HG03521 (cell line): ENCODE measurements around the gene ZNHIT3.
"Not testable (repeated sequence)": the region's sequence is repeated elsewhere in the genome, so short reads cannot be mapped to it uniquely, and the experiment has no call there.

Experiments used
- ATAC-seq: cut with Tn5 transposase; IDR thresholded peaks from one replicate; pipeline ENCODE4 v1.9.1; 2021; ENCODE audit warnings: mild to moderate bottlenecking, moderate library complexity; ENCODE audit not compliant: unreplicated experiment

Gene ZNHIT3

DNA sequence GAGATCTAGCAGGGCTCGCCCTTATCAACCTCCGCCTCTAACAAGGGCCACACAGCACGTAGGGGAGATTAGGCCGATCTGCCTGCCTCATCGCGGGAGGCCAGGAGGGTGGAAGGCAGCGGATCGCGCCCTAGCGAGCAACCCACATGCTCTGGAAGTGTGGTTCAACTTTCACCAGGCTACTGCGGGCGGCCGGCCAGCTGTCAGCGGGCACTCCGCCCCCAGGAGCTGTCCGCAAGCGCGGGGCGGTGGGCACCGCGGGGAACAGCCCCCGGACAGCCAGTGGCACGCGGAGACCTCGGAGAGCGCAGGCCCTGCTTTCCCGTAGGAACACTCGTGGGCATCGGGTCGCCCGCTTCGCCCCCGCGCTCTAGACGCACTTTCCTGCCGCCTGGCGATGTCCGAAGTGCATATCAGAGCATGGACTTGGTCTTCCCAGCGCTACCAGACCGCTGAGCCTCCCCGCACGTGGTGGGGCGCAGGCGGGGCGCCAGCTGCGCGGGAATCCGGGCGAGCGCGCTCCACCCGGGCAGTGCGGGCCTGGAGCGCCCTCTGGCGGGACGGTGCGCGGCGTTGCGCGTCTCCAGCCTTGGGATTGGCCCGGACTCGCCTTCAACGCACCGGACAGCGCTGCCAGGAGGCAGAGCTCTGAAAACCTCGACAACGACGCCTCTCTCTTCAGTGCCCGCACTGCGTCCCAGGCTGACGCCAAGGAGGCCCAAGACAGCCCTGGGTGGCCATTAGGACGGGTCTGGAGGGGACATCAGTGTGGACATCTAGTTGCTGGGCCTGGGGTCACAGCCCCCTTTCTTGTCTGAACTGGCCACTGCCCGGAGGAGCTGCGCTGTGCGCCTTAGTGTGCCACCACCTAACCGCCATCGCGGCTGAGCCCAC is 3.6 kb upstream of the ZNHIT3 start:
- ATAC-seq, result no peak

DNA sequence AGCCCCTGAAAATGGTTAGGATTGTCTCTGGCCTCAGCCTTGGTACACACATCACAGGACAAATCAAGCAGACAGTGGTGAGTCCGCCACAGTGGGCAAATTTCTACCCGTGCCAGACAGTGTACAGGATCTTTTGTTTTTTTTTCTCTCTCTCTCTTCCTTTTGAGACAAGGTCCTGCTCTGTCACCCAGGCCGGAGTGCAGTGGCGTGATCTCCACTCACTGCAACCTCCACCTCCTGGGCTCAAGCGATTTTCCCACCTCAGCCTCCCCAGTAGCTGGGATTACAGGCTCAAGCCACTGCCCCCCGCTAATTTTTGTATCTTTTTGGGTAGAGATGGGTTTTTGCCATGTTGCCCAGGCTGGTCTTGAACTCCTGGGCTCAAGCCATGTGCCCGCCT is 2.5 kb upstream of the ZNHIT3 start:
- ATAC-seq, result not testable (repeated sequence)

DNA sequence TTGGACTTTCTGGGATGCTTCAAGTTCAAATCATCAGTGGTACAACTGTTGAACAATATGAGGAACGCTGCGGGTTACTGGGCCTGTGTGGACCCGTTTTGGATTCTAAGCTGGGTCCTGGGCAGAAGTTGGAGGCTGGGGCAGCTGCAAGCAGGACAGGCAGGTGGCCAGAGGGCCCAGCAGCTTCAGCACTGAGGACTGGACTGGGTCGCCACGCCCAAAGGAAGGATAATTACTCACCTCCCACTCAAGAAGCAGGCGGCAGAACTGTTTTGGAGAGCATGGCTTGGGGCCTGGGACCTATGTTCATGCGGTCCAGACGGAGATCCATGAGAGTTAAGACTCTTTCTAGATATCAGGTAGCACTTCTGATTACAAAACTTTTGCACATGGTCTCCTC is 1.5 kb upstream of the ZNHIT3 start:
- no peak for ATAC-seq

DNA sequence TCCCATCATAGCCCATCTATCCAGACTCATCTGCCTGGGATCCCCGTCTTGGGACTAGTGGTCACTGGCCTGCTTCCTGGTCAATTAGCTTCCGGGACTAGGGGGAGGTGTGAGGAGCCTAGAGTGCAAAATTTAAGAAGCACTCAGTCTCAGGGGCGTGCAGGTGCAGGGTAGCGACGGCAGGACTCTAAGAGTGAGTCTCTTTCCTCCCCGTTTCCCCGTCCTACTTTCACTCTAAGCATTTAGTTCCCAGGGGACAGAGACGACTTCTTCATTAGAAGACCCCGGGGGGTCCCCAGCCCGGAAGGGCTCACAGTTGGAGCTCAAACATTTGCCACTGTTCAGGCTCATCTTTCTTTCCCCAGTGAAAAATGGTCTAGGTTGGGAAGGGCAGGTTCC is 677 bp upstream of the ZNHIT3 start:
- ATAC-seq, result no peak

DNA sequence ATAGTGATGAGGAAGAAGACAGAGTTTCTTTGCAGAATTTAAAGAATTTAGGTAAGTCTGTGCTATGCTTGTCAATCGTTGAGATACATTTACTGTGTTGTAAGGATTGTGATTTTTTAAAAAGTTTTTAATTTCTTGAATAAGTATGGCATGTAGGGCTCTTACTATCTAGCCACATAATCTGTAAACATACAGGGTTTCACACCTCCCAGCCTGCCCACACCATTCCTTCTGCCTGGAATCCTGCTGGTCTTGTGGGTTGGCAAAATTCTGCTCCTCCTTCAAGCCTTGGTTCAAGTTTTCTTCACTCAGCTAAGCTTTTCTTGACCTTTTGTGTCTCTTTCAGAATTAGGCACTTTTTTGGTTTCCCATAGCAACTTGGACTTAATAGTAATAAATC is 7.5 kb downstream of the ZNHIT3 start:
- no peak for ATAC-seq

DNA sequence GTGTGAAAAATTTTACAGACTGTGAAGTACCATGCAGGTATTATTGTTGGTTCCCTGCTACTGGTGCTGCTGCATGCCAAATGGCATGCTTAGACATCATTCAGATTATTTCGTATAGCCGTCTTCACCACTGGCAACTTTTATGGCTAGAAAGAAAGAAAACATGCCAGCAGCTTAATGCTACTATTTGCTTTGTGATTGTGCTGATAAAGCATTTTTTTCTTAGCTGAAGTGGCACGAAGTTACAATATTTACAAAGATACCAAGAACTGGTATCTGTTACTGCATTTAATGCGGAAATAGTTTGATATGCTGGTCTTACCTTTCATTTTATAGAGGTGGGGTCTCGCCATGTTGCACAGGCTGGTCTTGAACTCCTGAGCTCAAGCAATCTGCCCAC is 8.2 kb downstream of the ZNHIT3 start:
- no peak for ATAC-seq

DNA sequence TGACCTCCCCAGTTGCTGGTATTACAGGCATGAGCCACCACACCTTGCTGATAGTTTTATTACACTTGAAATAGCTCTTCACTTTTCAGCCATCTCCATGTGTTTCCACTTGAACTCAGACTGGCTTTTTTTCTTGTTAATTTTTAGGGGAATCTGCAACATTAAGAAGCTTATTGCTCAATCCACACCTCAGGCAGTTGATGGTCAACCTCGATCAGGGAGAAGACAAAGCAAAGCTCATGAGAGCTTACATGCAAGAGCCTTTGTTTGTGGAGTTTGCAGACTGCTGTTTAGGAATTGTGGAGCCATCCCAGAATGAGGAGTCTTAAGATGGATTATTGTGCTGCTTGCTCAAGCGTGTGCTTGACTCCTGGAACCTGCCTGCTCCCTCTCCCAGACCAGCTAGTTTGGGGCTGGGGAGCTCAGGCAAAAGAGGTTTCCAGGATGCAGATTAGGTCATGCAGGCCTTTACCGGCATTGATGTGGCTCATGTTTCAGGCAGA is 8.6 kb downstream of the ZNHIT3 start:
- no peak for ATAC-seq

DNA sequence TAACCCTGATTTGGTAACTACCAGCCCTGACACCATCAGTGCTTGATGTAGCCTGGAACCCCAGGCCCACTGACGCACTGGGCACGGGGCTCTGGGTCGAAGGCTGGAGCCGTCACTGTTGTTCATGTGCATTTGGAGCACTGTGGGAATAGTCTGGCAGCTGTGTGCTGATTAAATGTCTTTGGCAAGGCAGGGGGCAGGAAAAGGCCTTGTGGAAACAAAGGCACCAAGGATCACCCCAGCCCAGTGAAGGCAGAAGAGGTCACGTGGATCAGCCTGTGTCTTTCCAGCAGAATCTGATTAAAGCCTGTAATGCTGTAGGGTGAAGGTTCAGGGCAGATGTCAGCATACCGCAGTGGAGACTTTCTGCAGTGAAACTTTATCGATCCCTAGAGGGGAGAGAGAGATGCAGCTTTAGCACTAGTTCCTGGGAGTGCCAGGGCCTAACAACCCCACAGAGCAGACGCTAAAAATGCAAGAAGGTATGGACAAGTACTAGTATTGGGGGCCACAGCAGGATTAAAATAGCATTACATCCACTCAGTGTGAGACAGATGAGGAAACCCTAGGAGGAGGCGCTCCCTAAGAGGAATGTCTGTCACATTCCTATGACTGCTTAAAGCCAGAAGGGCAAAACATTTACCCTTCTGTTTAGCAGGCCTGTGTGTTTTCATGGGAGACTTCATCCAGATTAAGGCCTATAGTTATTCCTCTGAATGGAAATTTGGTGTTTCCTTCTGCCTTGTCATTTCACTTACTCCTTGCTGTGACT is 9.7 kb downstream of the ZNHIT3 start:
- no peak for ATAC-seq

DNA sequence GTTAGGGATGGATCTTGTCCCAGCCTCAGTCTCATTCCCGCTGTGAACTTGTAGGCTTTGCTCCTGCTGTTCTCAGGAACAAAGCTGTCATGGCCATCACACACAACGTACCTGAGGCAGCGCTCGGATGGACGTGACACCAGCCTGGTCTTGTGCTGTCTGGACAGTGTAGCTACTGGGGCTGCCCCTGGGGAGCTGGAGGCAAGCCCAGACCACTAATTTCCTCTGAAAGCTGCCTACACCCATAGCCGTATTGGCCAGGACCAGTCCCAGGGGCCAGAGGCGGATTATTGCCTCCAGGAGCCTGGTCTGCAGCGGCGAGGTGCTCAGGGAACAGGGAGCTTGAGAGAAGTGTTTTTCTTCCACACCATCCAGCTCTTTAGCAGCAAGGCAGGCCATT is 11.7 kb downstream of the ZNHIT3 start:
- ATAC-seq, result no peak

DNA sequence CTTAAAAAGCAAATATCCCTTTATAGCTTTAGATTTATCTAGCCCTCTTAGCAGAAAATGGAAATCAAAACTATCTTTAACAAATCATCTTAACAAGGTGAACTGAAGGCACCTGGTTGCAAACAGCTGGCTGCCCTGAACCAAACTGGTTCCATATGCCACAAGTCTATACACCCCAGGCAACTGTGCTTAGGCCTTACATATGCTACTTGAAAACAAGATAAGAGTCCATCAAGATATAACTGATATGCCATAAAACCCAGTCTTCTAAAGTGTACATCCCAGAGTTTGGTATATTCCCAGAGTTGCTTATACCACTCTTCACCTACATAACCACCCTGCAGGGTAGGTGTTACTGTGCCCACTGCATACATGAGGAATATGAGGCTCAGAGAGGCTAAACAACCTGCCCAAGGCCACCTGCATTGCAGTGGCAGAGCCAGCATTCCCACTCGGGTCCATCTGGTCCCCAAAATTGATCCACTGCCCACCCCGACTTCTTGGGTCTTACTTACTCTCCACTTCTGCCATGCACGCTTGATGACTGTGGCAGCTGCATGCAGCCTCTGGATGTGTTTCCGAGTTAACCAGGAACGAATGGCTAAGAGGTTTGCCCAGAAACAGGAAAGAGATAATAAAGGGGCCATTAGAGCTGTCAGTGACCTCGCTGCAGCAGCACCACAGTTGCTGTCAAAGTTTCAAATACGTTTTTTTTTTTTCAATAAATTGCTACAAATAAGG is 12.2 kb downstream of the ZNHIT3 start:
- no peak for ATAC-seq

DNA sequence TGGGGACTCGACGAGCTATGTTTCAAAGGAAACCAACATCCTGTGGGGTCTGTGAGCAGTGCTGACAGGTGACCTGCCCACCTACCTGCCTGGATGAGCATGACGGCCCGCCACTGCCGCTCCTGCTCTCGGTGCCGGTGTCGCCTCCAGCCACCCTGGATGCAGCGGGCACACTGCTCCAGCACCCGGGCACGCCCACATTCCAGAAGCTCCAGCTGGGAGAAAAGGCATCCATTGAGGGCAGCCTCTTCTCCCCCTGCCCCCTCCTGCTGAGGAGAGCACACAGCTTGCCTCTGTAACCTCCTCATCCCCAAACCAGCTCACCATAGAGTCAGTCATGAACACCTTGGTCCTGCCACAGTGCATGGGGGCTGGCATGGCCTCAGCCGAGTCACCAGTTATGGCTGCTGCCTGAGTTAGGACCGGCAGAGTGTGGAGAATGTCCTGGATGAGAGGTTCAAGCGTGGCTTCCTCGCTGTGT is 14.3 kb downstream of the ZNHIT3 start:
- no peak for ATAC-seq

DNA sequence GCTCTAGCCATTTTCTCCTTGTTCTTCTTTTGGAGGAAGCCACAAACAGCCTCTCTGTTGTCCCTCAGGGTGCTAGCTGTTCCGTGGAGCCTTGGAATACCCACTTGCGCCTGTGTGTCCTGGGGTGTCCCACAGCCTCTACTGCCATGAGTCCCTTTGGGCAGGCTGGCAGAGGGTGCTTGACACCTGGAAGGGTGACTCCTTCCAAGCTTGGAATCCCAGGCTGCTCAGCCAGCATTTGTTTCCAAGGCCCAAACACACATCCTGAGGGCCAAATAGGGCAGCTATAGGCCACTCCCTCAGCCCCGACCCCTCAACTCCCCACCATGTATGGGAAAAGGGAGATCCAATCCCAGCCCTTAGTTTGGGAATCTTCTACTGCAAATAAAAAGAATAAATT is 14.9 kb downstream of the ZNHIT3 start:
- no peak for ATAC-seq

DNA sequence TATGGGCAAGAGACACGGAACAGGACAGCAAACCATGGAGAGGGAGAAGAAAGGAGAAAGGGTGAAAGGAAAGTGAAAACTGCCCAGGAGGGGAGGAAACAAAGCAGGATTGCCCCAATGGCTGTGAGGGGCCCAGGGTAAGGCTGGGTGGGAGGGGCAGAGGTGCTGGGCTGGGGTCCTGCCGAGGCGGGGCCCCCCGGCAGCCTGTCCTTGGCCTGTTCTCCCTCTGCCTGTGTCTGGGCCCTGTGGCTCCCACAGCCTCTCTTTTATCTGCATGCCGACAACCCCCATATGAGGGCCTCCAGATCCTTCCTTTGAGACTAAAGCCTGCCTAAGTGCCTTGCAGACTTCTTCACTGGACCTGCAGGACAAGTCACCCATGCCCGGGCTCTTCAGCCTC is 15.5 kb downstream of the ZNHIT3 start:
- no peak for ATAC-seq

DNA sequence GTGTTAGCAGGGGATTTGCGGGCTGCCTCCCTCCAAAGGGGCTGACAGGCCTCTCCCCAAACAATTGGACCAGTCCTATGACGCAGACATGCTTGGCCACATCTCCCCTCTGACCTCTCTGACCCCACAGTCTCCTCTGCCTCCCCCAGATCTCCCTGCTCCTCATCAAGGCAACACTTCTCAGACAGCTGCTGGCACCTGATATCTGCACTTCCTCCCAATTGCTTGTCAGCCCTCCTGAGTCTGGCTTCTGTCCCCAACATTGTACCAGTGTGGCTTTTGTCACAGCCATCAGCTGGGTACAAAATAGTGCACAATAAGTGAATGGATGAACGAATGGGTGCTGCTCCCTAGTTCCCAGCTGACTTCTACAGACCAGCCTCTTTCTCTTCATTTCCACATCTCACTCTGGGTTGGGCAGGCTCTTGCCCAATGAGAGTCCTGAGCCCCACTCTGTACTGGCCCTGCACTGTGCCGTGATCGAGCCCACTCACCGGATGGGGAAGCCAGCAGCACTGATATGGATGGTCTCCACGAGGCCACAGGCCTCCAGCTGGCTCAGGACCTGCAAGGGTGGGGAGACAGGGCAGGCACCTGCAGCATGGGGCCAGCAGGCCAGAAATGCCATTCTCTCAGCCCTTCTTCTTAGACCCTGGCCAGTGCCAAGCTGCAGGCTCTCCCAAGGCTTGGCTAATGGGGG is 17.1 kb downstream of the ZNHIT3 start:
- ATAC-seq, result no peak

DNA sequence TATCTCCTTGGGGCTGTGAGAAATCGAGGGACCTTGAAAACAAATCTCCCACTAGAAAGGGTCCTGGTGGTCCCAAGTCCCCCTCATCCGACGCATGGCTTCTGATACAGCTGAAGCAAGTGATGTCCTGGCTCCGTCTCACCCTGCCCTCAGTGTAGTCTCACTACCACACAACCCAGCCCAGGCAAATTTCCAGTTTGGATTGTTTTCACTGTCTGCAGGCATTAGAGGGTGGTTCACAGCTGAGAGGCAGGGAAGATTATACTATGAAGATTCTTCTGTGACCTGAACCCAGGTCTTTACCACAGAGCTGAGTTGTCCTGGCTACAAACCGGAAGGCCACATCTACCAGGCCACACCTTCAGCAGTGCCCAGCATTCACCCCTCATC is 17.7 kb downstream of the ZNHIT3 start:
- ATAC-seq, result no peak

DNA sequence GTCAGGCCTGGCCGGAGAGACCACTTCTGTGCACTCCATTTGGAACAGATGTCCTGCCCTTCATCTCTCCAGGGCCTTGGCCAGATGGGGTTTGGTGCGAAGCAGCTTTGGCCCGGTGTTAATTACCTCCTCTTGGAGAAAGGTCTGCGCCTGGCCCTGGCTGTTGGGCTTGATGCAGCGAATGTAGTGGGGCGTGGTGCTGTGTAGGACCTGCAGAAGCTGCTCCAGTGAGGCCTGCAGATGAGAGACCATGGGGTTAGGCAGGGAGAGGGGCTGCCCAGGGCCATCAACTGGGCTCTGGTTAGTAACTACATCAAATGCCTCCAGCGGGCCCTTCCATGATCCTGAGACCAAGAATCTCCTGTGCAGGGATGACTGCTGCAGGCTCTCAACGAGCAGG is 18.7 kb downstream of the ZNHIT3 start:
- no peak for ATAC-seq

DNA sequence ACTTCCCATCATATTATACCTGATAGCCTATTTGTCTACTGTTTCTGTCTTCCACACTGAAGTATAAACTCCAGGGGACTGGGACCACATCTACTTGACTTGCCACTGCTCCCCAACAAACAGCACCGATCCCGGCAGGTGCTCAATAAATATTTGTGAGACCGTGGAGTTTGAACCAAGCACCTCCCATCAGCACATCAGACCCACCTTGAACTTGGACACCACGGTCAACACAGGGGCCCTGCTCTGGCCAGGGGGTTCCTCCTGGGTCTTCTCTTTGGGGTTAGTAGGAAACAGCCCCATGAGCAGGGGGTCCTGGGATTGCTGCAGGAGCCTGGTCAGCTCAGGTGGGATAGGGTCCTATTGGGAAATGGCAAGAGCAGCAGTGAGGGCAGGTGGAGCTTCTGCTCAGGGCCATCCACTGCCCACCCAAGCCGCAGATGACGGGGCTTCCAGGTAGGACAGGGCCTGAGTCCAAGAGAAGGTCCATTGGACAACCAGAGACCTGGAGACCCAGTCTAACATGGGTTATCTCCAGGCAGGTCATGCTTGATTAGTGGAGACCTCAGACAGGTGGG is 19.9 kb downstream of the ZNHIT3 start:
- ATAC-seq, result no peak

DNA sequence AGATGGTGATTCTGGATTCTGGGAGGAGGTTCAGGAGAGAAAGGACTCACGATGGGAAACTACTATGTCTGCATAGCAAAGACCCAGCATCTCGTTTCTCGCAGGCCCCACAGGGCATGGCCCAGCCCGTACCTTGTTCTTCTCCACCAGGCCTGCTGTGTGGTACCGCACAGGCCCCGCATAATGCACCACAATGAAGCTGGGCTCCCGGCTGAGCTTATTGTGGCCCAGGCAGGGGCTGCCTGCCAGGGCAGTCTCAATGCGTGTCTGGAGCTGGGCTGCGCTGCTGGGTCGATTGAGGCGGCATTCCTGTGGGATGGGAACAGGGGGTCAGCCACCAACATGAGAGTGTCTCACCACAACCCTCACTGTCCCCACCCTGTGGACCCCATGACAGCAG is 20.4 kb downstream of the ZNHIT3 start:
- ATAC-seq, result no peak

DNA sequence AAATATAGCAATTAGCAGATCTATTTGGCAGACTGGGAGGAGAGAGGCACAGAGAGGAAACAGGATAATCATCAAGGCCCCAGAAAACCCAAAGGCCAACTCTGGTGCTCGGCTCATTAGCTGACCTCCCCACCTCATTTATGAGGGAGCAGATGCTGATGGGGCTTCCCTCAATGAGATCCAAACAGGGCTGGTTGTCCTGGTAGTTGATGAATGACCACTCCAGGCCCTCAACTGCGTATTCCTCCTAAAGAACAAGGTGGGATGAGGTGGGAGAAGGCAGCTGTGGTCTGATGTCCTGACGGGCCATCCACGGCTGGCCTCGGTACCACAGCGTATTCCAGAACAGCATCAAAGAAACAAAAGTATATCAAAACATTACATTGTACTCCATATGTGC is 20.8 kb downstream of the ZNHIT3 start:
- ATAC-seq, result no peak

DNA sequence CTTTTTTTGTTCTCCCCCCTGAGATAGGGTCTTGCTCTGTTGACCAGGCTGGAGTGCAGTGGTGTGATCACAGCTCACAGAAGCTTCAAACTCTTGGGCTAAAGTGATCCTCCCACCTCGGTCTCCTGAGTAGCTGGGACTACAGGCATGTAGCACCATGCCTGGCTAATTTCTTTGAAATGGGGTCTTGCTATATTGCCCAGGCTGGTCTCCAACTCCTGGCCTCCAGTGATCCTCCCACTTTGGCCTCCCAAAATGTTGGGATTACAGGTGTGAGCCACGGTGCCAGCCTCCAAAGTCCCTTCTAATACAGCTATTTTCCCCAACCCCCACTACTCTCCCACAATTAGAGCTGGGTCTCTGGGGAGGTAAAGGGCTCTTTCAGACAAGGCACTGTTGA is 22.0 kb downstream of the ZNHIT3 start:
- ATAC-seq, result not testable (repeated sequence)
